ENCODE data around the gene PTPRN2. TPM values are rescaled to one million over a fixed set of nuclear protein-coding genes. Genes with fewer than 3 reads are reported as not detected.

PTPRN2 gene
- total and polyA plus RNA-seq, 2 of the 13 experiments (the other 11 are each of a cell fraction or from before 2014, with no cell fraction given), result 2.5 to 24.2 TPM

DNA sequence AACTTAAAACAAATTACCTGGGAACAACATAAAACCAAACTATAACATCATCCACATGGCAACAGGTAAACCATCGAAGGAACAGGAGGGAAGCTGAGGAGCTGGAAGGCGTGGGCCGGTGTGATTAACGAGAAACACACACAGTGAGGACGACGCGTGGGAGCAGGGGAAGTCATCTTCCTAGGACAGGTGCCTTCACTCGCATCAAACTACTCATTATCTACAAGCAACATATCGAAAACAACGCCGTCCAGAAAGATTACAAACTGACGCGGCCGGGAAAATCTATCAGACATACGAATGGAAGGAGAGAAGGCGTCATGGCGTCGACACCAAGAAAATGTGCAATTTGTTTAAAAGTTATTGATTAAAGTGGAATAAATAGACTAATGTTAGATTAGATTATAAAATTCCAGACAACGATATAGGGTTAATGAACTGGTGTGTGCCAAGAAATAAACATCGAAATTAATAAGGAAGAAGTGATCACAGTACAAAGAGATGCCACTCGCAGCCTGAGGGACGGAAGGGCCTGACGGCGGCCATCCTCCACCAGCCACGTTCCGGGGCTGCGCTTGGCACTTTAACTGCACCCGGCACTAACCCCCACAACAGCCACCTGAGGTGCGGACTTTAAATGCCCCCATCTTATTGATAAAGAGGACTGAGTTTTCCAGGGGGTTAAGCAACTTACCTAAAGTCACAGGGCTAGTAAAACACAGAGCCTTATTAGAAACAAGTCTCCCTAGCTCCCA is 669.1 kb downstream of the PTPRN2 start:
- CTCF ChIA-PET (ENCODE audit: low intra/inter-chr PET ratio, low total read pairs), result no interaction called here
- intact Hi-C loops (cut with micrococcal nuclease; ENCODE audit: unreplicated experiment), result no loop called here
- BruUV-seq (replicated peaks), result no TSS peak
- Histone ChIP-seq H3K79me2 (ENCODE audit: insufficient read depth, low read length) (no peaks in the 10 kb centered on the region), H2AFZ (ENCODE audit: low read length) (no peak overlapping the region), H3K9ac (ENCODE audit: insufficient read depth, low read depth, low read length) (no peak overlapping the region), H3K4me1 (ENCODE audit: insufficient read depth, low read length) (no peaks in the 10 kb centered on the region), H3K36me3 (replicated peaks in 1 of 2; ENCODE audit: control insufficient read depth in 1 of 2, insufficient read depth in 2 of 2, low read length in 2 of 2) (no peaks in the 10 kb centered on the region), H4K20me1 (ENCODE audit: insufficient read depth, low read length) (no peaks in the 10 kb centered on the region), H3K27ac (ENCODE audit: extremely low read length, insufficient read depth, low read length) (no peak overlapping the region), H3K27me3 (ENCODE audit: control insufficient read depth in 1 of 2, insufficient read depth in 2 of 2, low read length in 2 of 2) (no peaks in the 10 kb centered on the region), H3K4me3 (replicated peaks in 1 of 3; ENCODE audit: insufficient read depth in 1 of 3, low read depth in 2 of 3, low read length in 3 of 3) (no peak overlapping the region), H3K9me3 (ENCODE audit: low read length) (no peaks in the 10 kb centered on the region; the same call in 1 of the 2 replicates), H3K4me2 (ENCODE audit: low read depth, low read length) (no peak overlapping the region)
- no peak for DNase-seq (ENCODE audit: low spot score)
- FAIRE-seq, result no peak
- in situ Hi-C loops (cut with HindIII; ENCODE audit: extremely low pct_ligation_motif_present, low pct_unique_long_range_greater_than_20kb), result no loop called here
- TF ChIP-seq RARA (CRISPR knock-in tag; IDR thresholded peaks at IDR 0.05) (no peak), SETDB1 (CRISPR knock-in tag; IDR thresholded peaks at IDR 0.05; ENCODE audit: borderline replicate concordance) (no peak), TRIM22 (IDR thresholded peaks at IDR 0.05) (no peak), ZC3H4 (CRISPR knock-in tag; IDR thresholded peaks at IDR 0.05; ENCODE audit: borderline replicate concordance) (no peak), CBX2 (IDR thresholded peaks at IDR 0.05; ENCODE audit: low read depth, low read length) (no peak), CBX2 (CRISPR knock-in tag; IDR thresholded peaks at IDR 0.05; ENCODE audit: low read depth) (no peak), ZNF143 (CRISPR knock-in tag; IDR thresholded peaks at IDR 0.05) (no peak), TCF7 (IDR thresholded peaks at IDR 0.05; ENCODE audit: low read depth) (no peak), ZMYM4 (CRISPR knock-in tag; IDR thresholded peaks at IDR 0.05) (no peak), HES4 (CRISPR knock-in tag; IDR thresholded peaks at IDR 0.05; ENCODE audit: borderline replicate concordance) (no peak), ARNTL (CRISPR knock-in tag; IDR thresholded peaks at IDR 0.05) (no peak), MTF1 (CRISPR knock-in tag; IDR thresholded peaks at IDR 0.05) (no peak)
- 90% methylated on average over 29 of the region's 29 CpGs for WGBS (ENCODE audit: low lambda C conversion rate)
- ATAC-seq, result no peak
- POLR2A ChIA-PET, result no interaction called here
